ENCODE measurements around the gene APEX1. TPM values are rescaled to one million over a fixed set of nuclear protein-coding genes. Genes with fewer than 3 reads are reported as not detected.

The APEX1 gene
- total RNA-seq, 2 donors from 2014 or later: 86.7 to 101 TPM

GRCh38 chr14:20461225-20462141, 6.5 kb downstream of the APEX1 start, which contains the start of gene PIP4P1:
Gene PIP4P1, minus strand, starts transcription at chr14:20461434. Its CDS starts 109 bp downstream, at chr14:20461325.
- 0% methylated on average over 12 to 64 of the region's 67 CpGs for WGBS, 2 donors
- DNase-seq (peak; percentile 99 to 100 (median 99)), ATAC-seq (peak; percentile 95)
- TF ChIP-seq POLR2A (IDR thresholded peaks at IDR 0.05) (peak; percentile 74 to 84 (median 80)), CTCF (IDR thresholded peaks at IDR 0.05) (peak in 2 of 7 experiments; percentile 6 to 20)
- Histone ChIP-seq H3K27me3 (no peaks in the 10 kb centered on the region), H3K27ac (peak within 1 kb of the TSS; percentile 84 to 95 (median 88)), H3K4me3 (peak within 1 kb of the TSS; percentile 52 to 80), H3K36me3 (replicated peaks in 1 of 2; ENCODE audit: insufficient read depth in 1 of 2, low read depth in 2 of 2) (peaks cover 3 to 17% of the 10 kb centered on the region in 2 donors), H3K4me1 (peaks cover 36% of the 10 kb centered on the region), H3K9me3 (no peaks in the 10 kb centered on the region)
- intact Hi-C loops (cut with DNase I): loop anchor here (10.0 kb wide), 1 partner anchor 143 kb away; no protein-coding TSS in a partner anchor

- Histone ChIP-seq H3K4me1 (peaks cover 26% of the 10 kb centered on the region), H3K36me3 (replicated peaks in 1 of 2; ENCODE audit: insufficient read depth in 1 of 2, low read depth in 2 of 2) (no peaks in the 10 kb centered on the region), H3K4me3 (no peak overlapping the region), H3K27me3 (no peaks in the 10 kb centered on the region), H3K9me3 (no peaks in the 10 kb centered on the region), H3K27ac (peak overlapping the region; percentile 85 to 94 (median 88))
- intact Hi-C loops (cut with DNase I): loop anchor here (10.0 kb wide), 1 partner anchor 136 kb away; no protein-coding TSS in a partner anchor
- no peak for TF ChIP-seq POLR2A (IDR thresholded peaks at IDR 0.05)
- TF ChIP-seq CTCF (IDR thresholded peaks at IDR 0.05): no peak
- ATAC-seq (no peak), DNase-seq (peak in 3 of 4 donors; percentile 25 to 32 (median 28))
- 24 to 36% methylated on average over 12 to 16 of the region's 16 CpGs for WGBS, 2 donors
Observed at GRCh38 chr14:20468764-20469241, 13.8 kb downstream of the APEX1 start.

- intact Hi-C loops (cut with DNase I): loop anchor here (10.0 kb wide), 1 partner anchor 135 kb away; no protein-coding TSS in a partner anchor
- Histone ChIP-seq H3K36me3 (replicated peaks in 1 of 2; ENCODE audit: insufficient read depth in 1 of 2, low read depth in 2 of 2) (no peaks in the 10 kb centered on the region), H3K4me1 (peaks cover 26% of the 10 kb centered on the region), H3K4me3 (peak within 1 kb of the TSS; percentile 33), H3K27me3 (no peaks in the 10 kb centered on the region), H3K27ac (peak within 1 kb of the TSS; percentile 85 to 94 (median 88)), H3K9me3 (no peaks in the 10 kb centered on the region)
- 0% methylated on average over 17 to 40 of the region's 40 CpGs for WGBS, 2 donors
- DNase-seq: peak; percentile 89 to 93 (median 93)
- TF ChIP-seq POLR2A (IDR thresholded peaks at IDR 0.05): peak; percentile 96 to 99 (median 99)
- no peak for TF ChIP-seq CTCF (IDR thresholded peaks at IDR 0.05)
- ATAC-seq: peak; percentile 96
Observed at GRCh38 chr14:20469242-20469889, 14.3 kb downstream of the APEX1 start, which contains the start of gene PNP. Gene PNP, plus strand, starts transcription at chr14:20469406. Its CDS starts 119 bp downstream, at chr14:20469525.

- WGBS, 2 donors: 1 to 3% methylated on average over 12 of the region's 12 CpGs
- DNase-seq: peak; percentile 26 to 66 (median 40)
- peak overlapping the region; percentile 85 to 94 (median 88) for H3K27ac ChIP-seq
- no peaks in the 10 kb centered on the region for H3K9me3 ChIP-seq
- TF ChIP-seq CTCF (IDR thresholded peaks at IDR 0.05): no peak
- H3K36me3 ChIP-seq (replicated peaks in 1 of 2; ENCODE audit: insufficient read depth in 1 of 2, low read depth in 2 of 2): no peaks in the 10 kb centered on the region
- H3K4me3 ChIP-seq: peak overlapping the region; percentile 33
- intact Hi-C loops (cut with DNase I): loop anchor here (10.0 kb wide), 1 partner anchor 135 kb away; no protein-coding TSS in a partner anchor
- peaks cover 26% of the 10 kb centered on the region for H3K4me1 ChIP-seq
- ATAC-seq: peak; percentile 33
- H3K27me3 ChIP-seq: no peaks in the 10 kb centered on the region
Observed at GRCh38 chr14:20469890-20470602, 15.0 kb downstream of the APEX1 start.
